ENCODE data around the gene FGF14.

DNA sequence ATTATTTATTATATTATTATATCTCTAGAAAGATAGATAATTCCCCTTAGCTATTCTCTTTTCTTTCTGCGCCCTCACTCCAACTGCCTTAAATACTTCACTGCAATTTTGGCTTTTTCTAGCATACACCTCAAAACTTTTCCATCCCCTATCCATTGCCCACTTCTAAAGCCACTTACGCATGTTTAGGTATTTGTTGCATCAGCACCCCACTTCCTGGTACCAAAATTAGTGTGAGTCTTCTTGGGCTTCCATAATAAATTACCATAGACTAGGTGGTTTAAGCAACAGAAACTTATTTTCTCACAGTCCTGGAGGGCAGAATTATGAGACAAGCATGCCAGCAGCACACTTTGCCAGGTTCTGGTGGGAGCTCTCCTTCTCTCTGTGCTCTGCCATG is 209.0 kb downstream of the FGF14 start:
- TF ChIP-seq, protein P1, sequence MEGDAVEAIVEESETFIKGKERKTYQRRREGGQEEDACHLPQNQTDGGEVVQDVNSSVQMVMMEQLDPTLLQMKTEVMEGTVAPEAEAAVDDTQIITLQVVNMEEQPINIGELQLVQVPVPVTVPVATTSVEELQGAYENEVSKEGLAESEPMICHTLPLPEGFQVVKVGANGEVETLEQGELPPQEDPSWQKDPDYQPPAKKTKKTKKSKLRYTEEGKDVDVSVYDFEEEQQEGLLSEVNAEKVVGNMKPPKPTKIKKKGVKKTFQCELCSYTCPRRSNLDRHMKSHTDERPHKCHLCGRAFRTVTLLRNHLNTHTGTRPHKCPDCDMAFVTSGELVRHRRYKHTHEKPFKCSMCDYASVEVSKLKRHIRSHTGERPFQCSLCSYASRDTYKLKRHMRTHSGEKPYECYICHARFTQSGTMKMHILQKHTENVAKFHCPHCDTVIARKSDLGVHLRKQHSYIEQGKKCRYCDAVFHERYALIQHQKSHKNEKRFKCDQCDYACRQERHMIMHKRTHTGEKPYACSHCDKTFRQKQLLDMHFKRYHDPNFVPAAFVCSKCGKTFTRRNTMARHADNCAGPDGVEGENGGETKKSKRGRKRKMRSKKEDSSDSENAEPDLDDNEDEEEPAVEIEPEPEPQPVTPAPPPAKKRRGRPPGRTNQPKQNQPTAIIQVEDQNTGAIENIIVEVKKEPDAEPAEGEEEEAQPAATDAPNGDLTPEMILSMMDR (IDR thresholded peaks at IDR 0.05; ENCODE audit: insufficient read depth, low read length, poor library complexity, severe bottlenecking): no peak
- TF ChIP-seq EZH2phosphoT487 (conservative IDR thresholded peaks at IDR 0.05; ENCODE audit: low read length): no peak
